Hepatocyte (in vitro differentiated cells): ENCODE results near the gene PSMB4.

Experiments used
- CTCF ChIP-seq: fragments of 200-600 bp; sonication (generic); IDR thresholded peaks from 2 replicates; pipeline ENCODE4 v1.5.1; 2016; ENCODE audit warnings: antibody characterized with exemption, mild to moderate bottlenecking; ENCODE audit not compliant: poor library complexity
- EZH2 ChIP-seq: fragments of 200-600 bp; sonication (generic); IDR thresholded peaks from 2 replicates; pipeline ENCODE4 v1.6.1; 2016; ENCODE audit warnings: antibody characterized with exemption, mild to moderate bottlenecking, borderline replicate concordance
- EZH2phosphoT487 ChIP-seq: fragments of 200-600 bp; sonication (generic); IDR thresholded peaks from one replicate; pipeline ENCODE4 v1.6.1; 2018; ENCODE audit warnings: antibody characterized with exemption, mild to moderate bottlenecking, low read depth, moderate library complexity; ENCODE audit not compliant: unreplicated experiment, severe bottlenecking

DNA sequence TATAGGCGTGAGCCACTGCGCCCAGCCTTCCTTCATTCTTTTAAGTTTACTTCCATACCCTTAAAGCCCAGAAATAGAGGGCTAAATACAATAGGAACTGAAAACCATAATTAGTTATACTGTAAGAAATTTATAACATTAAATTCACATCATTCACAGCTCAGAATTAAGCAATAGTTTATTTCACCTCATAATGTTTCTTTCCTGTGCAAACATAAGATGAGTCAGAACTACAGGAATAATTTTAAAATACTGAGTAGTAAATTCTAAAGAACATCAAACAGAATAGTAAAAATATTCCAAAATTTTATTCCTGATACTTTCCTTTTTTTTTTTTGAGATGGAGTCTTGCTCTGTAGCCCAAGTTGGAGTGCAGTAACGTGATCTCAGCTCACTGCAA, 35.8 kb downstream of the PSMB4 start:
- TF ChIP-seq CTCF, result no peak
- no peak for TF ChIP-seq EZH2
- TF ChIP-seq EZH2phosphoT487, result no peak
